WTC11 (cell line): Measurements from ENCODE around the gene PTPRT.

Source experiments
- ATF3 ChIP-seq: sonication (generic); formaldehyde crosslinking; conservative IDR thresholded peaks from 2 replicates; pipeline ENCODE4 v1.8.1; 2022; ENCODE audit warnings: mild to moderate bottlenecking, missing genetic modification reagents
- CTCF ChIP-seq: fragments of 200-600 bp; IDR thresholded peaks from 2 replicates; pipeline ENCODE4 v1.8.0; 2022; ENCODE audit warnings: antibody characterized with exemption
- MAX ChIP-seq: sonication (generic); formaldehyde crosslinking; IDR thresholded peaks from 2 replicates; pipeline ENCODE4 v1.8.0; 2022; ENCODE audit warnings: mild to moderate bottlenecking, missing genetic modification reagents
- MXD4 ChIP-seq: fragments of 250-450 bp; sonication (Bioruptor Pico); IDR thresholded peaks from 2 replicates; pipeline ENCODE4 v1.8.0; 2021; ENCODE audit warnings: mild to moderate bottlenecking, moderate library complexity, borderline replicate concordance
- USF1 ChIP-seq: sonication (generic); formaldehyde crosslinking; IDR thresholded peaks from 2 replicates; pipeline ENCODE4 v1.8.0; 2022; ENCODE audit warnings: mild to moderate bottlenecking, missing genetic modification reagents

- no peak for TF ChIP-seq ATF3 (CRISPR knock-in tag)
- TF ChIP-seq MAX (CRISPR knock-in tag), result no peak
- TF ChIP-seq CTCF, result no peak
- TF ChIP-seq MXD4 (CRISPR knock-in tag), result no peak
- no peak for TF ChIP-seq USF1
Observed at GRCh38 chr20:42974347-42974746, 215.4 kb downstream of the PTPRT start.
